Ramos (cell line): ENCODE measurements around the gene TGFB3.

ENCODE experiments used
- in situ Hi-C: fragments of 300-500 bp; cut with MboI; formaldehyde crosslinking; loops from one replicate; pipeline ENCODE4 v1.14.3; 2022; ENCODE audit warnings: low sequenced_read_pairs; ENCODE audit not compliant: unreplicated experiment

TGFB3 gene

GRCh38 chr14:75913183-75913582, 68.6 kb downstream of the TGFB3 start:
- in situ Hi-C loops: no loop called here

DNA sequence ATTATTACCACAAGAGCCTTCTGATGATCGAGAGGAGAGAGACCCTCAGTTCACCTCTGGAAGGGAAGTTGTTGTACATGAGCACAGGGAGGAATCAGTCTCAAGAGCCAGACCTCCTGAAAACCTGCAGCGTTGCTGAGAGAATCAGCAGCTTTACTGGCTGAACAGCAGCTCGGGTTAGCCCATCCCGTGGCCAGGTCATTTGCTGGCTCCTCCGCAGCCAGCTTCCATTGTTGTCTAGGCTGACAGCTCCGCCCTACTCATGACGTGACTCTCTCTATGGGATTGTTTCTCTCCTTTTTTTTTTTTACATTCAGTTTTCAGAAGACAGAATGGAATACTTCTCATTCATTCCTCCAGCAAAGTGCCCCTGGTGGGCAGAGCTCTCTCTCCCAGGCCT, 69.9 kb downstream of the TGFB3 start:
- in situ Hi-C loops: no loop called here

DNA sequence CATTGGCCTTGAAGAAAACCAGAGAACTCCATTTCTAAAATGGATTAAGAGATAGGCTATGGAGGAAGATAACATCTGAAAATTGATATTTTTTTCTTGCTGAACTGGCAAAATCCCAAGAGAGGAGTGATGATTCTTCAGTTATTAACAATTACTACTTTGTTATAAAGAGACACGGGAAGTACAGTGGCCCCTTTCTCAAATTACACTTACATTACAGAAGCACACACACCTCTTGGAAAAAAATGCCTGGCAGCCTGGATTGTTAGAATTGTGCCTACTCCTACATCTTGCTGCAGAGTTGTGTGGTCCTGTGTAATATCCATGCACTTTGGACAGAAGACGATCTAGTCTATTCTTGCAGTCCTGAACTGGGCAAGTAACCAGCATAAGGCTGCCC, 71.7 kb downstream of the TGFB3 start:
- in situ Hi-C loops: no loop called here

GRCh38 chr14:75909630-75910029, 72.2 kb downstream of the TGFB3 start:
- in situ Hi-C loops: loop anchor here (10.0 kb wide), 1 partner anchor 75 kb away; the partner anchor contains the start of genes IFT43 and TGFB3
